ENCODE data around the gene CNOT2. TPM values are rescaled to one million over a fixed set of nuclear protein-coding genes. Genes with fewer than 3 reads are reported as not detected.

CNOT2 gene
- total and polyA plus RNA-seq, 2 donors, result 42.5 to 296 TPM

DNA sequence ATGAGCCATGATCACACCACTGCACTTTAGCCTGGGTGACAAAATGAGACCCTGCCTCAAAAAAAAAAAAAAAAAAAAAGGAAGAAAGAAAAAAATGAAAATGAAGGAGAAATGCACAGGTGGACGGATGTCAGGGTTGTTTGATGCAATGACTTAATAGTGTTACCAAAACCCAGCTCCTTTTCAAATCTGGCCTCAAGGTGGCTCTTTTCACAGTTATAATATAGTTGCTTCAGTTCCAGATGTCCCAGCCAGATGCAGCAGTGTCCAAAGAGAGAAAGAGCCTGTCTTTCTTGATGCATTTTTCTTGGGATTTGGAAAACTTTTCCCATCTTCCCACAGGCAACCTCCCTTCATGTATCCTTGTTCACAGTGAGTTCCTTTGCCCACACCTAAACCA, 159.4 kb downstream of the CNOT2 start:
- DNase-seq (ENCODE audit: extremely low spot score), result no peak
- Histone ChIP-seq H3K4me3 (ENCODE audit: low read depth, low read length) (no peak overlapping the region), H3K27ac (ENCODE audit: low read depth) (no peak overlapping the region), H3K4me1 (ENCODE audit: insufficient read depth) (no peaks in the 10 kb centered on the region), H3K36me3 (ENCODE audit: insufficient read depth) (no peaks in the 10 kb centered on the region)
- 90% methylated on average over 1 of the region's 1 CpG for WGBS

- H3K4me1 ChIP-seq (ENCODE audit: insufficient read depth), result no peaks in the 10 kb centered on the region
- no peak overlapping the region for H3K4me3 ChIP-seq (ENCODE audit: low read depth, low read length)
- DNase-seq (ENCODE audit: extremely low spot score), result no peak
- H3K27ac ChIP-seq (ENCODE audit: low read depth), result no peak overlapping the region
- H3K36me3 ChIP-seq (ENCODE audit: insufficient read depth), result no peaks in the 10 kb centered on the region
Measured at GRCh38 chr12:70403826-70404225, 160.6 kb downstream of the CNOT2 start.

Other genes with a start within 250 kb of the CNOT2 start
- gene KCNMB4, start 122.9 kb downstream of the CNOT2 start, total RNA-seq, result 9.7 TPM
- gene KCNMB4, start 122.9 kb downstream of the CNOT2 start, polyA plus RNA-seq, result 5.1 TPM